HG03175 (cell line): Measurements from ENCODE around the gene TSPAN8.
"Not testable (repeated sequence)": the region's sequence is repeated elsewhere in the genome, so short reads cannot be mapped to it uniquely, and the experiment has no call there.

ENCODE experiments used
- ATAC-seq: cut with Tn5 transposase; IDR thresholded peaks from one replicate; pipeline ENCODE4 v1.9.1; 2021; ENCODE audit warnings: mild to moderate bottlenecking, moderate library complexity; ENCODE audit not compliant: unreplicated experiment

The TSPAN8 gene

DNA sequence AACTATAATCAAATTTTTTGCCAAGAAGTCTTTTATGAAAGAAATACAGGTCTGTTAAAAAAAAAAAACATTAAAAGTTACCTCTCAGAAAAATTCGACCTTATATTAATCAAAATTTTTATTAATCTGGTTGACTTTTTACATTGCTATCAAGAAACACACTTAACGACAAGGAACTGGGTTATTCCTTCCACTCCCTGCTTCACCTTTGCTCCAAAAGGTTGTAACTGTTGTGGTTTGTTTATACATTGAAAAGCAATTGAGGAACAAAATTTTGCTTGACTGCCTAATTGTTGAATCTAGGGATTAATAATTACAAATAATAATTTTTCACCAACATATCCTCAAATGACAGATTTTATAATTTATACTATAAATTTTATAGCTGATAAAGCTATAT is 28.4 kb downstream of the TSPAN8 start:
- ATAC-seq: no peak

DNA sequence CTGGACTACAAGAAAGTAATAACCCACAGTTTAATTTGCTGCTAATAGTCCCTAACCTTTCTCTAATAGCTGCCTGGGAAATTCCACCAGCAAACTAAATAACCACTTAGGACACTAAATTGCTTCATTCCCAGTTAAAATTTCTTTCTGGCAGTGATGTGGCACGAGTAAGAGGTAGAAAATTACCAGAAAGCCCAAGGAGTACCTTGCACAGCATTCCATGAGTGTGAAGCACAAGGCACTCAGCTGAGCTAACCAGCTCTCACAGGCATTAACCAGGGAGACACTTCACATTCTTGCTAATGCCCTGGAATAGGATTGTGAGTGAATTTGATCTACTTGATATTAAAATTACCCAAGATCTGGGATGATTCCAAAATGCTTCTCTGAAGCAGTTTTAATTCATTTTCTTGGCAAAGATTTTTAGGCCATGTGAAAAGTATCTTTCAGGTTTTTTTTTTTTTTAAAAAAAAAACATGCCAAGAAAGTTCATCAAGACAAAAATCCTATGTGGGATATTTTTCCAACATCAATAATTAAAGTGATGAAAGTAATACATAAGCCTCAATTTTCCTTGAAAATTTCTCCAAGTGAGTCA is 29.5 kb downstream of the TSPAN8 start:
- no peak for ATAC-seq

DNA sequence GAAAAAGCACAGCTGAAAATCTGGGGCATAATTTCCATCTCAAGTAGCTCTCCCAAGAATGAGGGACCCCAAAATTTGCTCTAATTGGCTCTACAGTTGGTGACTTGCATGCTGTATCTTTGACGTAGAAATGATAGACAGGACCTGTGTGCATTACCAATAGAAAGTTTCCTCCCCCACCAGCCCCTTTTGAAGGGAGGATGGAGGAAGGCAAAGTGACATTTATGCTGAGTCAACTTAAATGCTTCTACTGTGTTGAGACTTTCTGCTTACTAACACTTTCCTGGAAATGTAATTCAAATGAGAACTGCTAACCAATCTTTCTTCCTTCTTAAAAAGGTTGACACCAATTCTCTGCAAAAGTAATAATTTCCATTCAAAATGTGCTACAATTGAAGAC is 31.9 kb downstream of the TSPAN8 start:
- no peak for ATAC-seq

DNA sequence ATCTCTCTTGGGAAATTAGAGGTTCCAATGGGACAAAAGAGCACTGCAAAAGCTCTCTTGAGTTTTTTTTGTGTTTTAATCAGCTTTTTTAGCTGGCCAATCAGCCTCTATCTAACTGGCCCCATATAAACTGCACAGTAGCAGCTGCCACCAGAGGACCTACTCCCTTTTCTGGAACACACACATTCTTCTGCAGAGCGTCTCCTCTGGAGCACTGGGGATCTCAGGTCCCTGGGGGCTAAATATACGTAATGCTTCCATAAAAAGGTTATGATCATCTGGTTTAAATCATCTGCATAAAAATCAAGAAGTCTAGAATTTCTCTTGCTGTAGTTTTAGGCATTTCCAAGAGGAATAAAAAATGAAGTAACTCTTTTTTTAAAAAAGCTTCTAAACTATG is 32.3 kb downstream of the TSPAN8 start:
- ATAC-seq: no peak

DNA sequence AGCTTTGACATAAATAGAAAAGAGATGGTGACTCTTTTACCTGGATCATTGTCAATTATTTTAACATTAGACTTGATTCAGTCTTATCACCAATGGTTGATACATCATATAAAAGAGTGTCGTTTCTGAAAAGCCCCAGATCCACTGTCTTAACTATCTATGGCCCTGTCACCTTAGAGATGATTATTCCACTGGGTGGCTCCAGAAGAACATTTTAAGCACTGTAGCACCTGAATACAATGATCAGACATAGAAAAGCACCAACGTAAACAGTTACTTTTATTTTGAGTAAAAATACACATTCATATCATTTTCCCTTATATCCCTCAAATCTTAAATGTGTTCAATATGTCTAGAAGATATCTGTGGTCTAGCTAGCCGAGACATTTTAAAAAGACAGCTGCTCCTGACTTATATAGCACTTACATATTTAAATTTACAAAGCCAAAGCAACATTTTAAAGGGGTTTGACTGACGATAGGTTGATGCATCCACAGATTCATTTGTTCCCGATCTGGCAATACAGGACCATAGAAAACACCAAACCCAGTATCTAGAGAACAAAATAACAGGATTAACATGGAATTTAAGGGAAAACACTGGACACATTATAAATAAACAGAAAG is 32.9 kb downstream of the TSPAN8 start:
- ATAC-seq: no peak

DNA sequence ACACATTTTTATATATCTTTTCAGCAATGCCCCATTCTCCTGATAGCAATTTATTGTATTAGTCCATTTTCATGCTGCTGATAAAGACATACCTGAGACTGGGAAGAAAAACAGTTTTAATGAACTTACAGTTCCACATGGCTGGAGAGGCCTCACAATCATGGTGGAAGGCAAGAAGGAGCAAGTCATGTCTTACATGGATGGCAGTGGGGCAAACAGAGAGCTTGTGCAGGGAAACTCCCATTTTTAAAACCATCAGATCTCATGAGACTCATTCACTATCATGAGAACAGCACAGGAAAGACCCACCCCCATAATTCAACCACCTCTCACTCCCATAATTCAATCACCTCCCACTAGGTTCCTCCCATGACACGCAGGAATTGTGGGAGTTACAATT is 44.7 kb downstream of the TSPAN8 start:
- ATAC-seq: not testable (repeated sequence)

DNA sequence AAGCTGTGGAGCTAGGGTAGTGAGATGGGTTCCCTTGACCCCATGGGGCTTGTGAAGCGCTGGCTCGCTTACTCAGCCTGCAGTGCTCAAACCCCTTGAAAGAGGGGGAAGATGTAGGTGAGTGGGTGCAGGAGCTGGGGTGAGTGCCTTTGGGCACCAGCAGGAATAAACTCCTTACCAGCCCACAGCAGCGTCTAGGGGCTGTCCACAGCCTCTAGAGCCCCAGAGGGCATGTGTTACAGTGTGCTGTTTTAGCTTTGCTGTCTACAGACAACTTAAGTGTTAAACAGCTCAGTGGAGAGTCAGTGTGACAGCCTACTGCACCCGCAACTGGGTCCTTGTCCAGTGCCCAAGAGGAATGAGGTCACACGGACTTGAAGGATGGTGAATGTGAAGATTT is 48.0 kb downstream of the TSPAN8 start:
- no peak for ATAC-seq

DNA sequence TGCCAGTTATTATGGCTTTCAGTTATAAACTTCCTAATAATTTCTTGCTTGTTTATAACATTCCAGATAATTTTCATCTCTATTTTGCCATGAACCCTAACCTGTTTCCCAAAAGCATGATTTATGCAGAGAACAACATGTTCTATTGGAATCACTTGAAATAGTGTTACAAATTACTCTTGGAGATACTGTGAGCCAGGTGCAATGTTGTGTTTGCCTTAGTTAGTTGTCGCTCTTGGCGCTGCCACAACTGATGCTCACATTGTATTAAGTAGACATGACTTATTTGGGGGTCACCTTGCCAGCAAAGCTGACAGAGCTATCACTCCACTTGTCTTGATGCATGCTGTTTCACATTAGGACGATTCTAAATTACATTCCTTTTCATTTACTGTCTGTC is 49.4 kb downstream of the TSPAN8 start:
- ATAC-seq: no peak

DNA sequence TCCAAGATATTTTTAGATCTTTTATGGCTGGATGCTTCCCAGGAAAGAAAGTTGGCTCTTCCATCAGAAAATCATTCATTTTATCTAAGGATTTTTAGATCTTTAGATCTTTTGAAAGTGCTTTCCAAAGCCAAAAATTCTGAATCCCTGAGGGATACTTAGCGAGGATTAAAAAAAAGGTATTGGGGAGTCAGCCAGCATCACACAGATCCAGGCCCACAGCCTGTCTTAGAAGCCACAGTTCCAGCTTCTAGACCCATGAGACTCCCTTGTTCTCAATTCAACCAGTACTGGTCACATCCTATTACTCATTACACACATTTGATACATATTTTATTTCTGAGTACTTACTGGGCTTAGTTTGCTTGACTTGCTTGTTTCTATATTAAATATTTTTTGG is 49.9 kb downstream of the TSPAN8 start:
- no peak for ATAC-seq

DNA sequence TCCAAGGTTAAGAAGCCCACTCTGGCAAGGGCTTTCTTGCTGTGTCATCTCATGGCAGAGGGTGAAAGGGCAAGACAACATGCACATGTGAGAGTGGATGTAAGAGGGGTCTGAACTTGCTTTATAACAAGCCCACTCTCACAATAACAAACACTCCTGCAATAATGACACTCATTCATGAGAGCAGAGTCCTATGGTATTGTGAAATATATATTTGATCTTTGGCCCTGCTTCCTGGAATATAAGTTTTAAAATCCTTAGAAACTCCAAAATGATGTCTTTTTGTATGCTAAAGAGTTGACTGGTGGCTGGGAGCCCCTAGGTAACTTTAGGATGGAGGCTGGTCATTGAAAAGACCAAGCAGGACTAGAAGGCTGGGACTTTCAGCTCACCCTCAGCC is 51.8 kb downstream of the TSPAN8 start:
- no peak for ATAC-seq

DNA sequence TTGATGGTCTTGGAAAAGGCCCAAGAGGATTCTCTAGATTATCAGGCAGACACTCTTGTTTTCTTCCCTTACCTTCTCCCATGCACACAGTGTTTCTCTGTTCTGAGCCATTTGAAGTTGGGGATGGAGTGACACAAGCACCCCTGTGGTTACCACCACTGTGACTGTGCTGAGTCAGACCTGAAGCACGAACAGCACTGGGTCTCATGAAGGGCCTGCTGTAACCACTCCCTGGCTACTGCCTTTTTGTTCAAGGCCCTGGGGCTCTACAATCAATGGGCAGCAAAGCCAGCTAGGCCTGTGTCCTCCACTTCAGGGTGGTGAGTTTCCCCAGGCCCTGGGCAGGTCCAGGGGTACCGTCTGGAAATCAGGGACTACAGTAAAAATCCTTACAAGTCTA is 65.5 kb downstream of the TSPAN8 start:
- no peak for ATAC-seq

DNA sequence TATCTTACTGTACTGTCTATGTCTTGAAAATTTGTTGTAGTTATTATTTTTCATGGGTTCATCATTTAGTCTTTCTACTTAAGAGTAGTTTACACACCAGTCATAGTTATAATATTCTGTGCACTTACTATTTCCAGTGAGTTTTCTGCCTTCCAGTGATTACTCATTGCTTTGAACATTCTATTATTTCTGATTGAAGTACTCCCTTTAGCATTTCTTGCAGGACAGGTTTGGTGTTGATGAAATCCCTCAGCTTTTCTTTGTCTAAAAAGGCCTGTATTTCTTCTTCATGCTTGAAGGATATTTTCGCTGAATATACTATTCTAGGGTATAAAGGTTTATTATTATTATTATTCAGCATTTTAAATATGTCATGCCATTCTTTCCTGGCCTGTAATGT is 66.8 kb downstream of the TSPAN8 start:
- no peak for ATAC-seq

DNA sequence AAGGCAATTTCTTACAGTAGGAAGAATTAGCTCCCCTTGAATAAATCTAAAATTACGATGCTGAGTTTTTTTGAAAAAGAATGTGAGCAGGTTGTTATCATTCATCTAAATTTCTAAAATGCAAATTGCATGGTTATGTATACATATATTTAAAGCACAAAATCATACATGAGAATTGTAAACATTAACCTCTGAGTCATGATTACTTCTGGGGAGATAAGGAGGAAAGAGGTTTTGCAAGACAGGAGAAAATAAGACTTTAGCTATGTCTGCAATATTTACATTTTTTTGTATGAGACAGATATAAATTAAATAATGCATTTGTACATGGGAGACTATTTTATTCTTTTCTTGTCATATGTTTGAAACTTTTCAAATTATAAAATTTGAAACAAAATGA is 72.2 kb downstream of the TSPAN8 start:
- ATAC-seq: no peak

DNA sequence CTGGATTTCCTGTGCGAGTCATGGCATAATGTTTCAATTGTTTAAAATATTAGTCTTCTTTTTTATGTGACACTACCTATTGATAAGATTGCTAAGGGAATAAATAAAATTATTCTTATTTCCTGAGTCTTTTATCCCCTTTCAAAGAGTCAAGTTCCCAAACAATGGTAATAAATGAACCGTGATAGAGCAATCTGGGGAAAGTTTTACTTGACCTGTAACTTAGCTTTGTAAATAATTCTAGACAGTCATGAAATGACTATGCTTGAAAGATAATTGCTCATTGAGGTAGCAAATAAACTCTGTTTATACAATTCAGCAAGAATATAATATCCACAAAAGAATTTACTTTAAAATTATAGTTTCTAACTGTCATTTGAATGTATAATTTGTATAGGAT is 82.1 kb downstream of the TSPAN8 start:
- no peak for ATAC-seq
